HG02885 (cell line): ENCODE data around the gene FXYD3.
"Not testable (repeated sequence)": the region's sequence is repeated elsewhere in the genome, so short reads cannot be mapped to it uniquely, and the experiment has no call there.

Source experiments
- ATAC-seq: cut with Tn5 transposase; IDR thresholded peaks from one replicate; pipeline ENCODE4 v1.9.1; 2021; ENCODE audit warnings: mild to moderate bottlenecking; ENCODE audit not compliant: unreplicated experiment, poor library complexity

The FXYD3 gene

GRCh38 chr19:35140207-35140961, 24.8 kb downstream of the FXYD3 start:
- ATAC-seq = no peak

GRCh38 chr19:35140962-35141836, 25.6 kb downstream of the FXYD3 start:
- ATAC-seq = peak; percentile 77

- no peak for ATAC-seq
Observed at GRCh38 chr19:35141837-35142605, 26.4 kb downstream of the FXYD3 start.

GRCh38 chr19:35142606-35143230, 27.1 kb downstream of the FXYD3 start:
- ATAC-seq = no peak

- ATAC-seq = no peak
Observed at GRCh38 chr19:35143231-35143715, 27.6 kb downstream of the FXYD3 start, which contains the start of gene FXYD7. FXYD7 (plus strand) TSS chr19:35143255; CDS start chr19:35143334, 79 bp downstream.

GRCh38 chr19:35143818-35144217, 28.2 kb downstream of the FXYD3 start:
- no peak for ATAC-seq

GRCh38 chr19:35144259-35144599, 28.6 kb downstream of the FXYD3 start:
- ATAC-seq = no peak

GRCh38 chr19:35144600-35145436, 29.2 kb downstream of the FXYD3 start:
- ATAC-seq = no peak

- no peak for ATAC-seq
Observed at GRCh38 chr19:35146746-35147459, 31.3 kb downstream of the FXYD3 start.

- no peak for ATAC-seq
Observed at GRCh38 chr19:35149463-35149862, 33.8 kb downstream of the FXYD3 start.

GRCh38 chr19:35150445-35150844, 34.8 kb downstream of the FXYD3 start:
- no peak for ATAC-seq

- ATAC-seq = no peak
Observed at GRCh38 chr19:35151273-35152065, 35.8 kb downstream of the FXYD3 start.

GRCh38 chr19:35153129-35153522, 37.5 kb downstream of the FXYD3 start:
- not testable (repeated sequence) for ATAC-seq

- ATAC-seq = peak; percentile 45
Observed at GRCh38 chr19:35153701-35154524, 38.3 kb downstream of the FXYD3 start.

GRCh38 chr19:35154525-35155406, 39.1 kb downstream of the FXYD3 start, which contains the start of gene FXYD5:
FXYD5 (plus strand) TSS chr19:35154735; CDS start chr19:35155551, 816 bp downstream.
- no peak for ATAC-seq

- ATAC-seq = no peak
Observed at GRCh38 chr19:35155441-35155840, 39.8 kb downstream of the FXYD3 start.
